Tibial nerve (tissue), 4 donors: ENCODE measurements around the gene SLC4A7.
"Not testable (repeated sequence)": the region's sequence is repeated elsewhere in the genome, so short reads cannot be mapped to it uniquely, and the experiment has no call there.

Source experiments
- CTCF ChIP-seq, 5 experiments: fragments of 200-600 bp in 3 of 5; fragments of 450-650 bp in 2 of 5; sonication (generic) in 3 of 5; IDR thresholded peaks; one replicate each; pipeline ENCODE4 v1.5.1; 2016 to 2019; ENCODE audit warnings: antibody characterized with exemption in 5 of 5, mild to moderate bottlenecking in 3 of 5, moderate library complexity in 2 of 5
- EP300 ChIP-seq, 2 donors: sonication (generic); formaldehyde crosslinking; IDR thresholded peaks; one replicate each; pipeline ENCODE4 v1.6.1; 2017; ENCODE audit warnings: antibody characterized with exemption in 2 of 2, mild to moderate bottlenecking in 1 of 2

- not testable (repeated sequence) for TF ChIP-seq EP300, CTCF (IDR thresholded peaks at IDR 0.05)
These were observed 91.8 kb downstream of the SLC4A7 start for GRCh38 chr3:27392414-27392813.
